Measurements from ENCODE around the gene SUZ12. TPM values are rescaled to one million over a fixed set of nuclear protein-coding genes. Genes with fewer than 3 reads are reported as not detected.
A peak's percentile ranks its signal among the peaks of the same experiment; 100 is the strongest.

The SUZ12 gene
- polyA plus RNA-seq, 2 of the 4 experiments (the other 2 are of a cell fraction) = 38.6 to 54.6 TPM

- no peak for TF ChIP-seq ZNF302 (CRISPR knock-in tag; IDR thresholded peaks at IDR 0.05)
- no peak for TF ChIP-seq ATOH8 (CRISPR knock-in tag; IDR thresholded peaks at IDR 0.05; ENCODE audit: low read depth)
- no peak for TF ChIP-seq MYC (IDR thresholded peaks at IDR 0.05; ENCODE audit: borderline replicate concordance, low read length)
- TF ChIP-seq HOXB13 (CRISPR knock-in tag; IDR thresholded peaks at IDR 0.05; ENCODE audit: low read depth) = no peak
- no peak for TF ChIP-seq HES2 (IDR thresholded peaks at IDR 0.05)
- no peak for TF ChIP-seq HMGXB4 (CRISPR knock-in tag; IDR thresholded peaks at IDR 0.05; ENCODE audit: borderline replicate concordance)
- TF ChIP-seq NFE2L2 (conservative IDR thresholded peaks at IDR 0.05; ENCODE audit: low read length) = no peak
- TF ChIP-seq FOXS1 (CRISPR knock-in tag; IDR thresholded peaks at IDR 0.05) = no peak
- no peak for TF ChIP-seq RAD21 (conservative IDR thresholded peaks at IDR 0.05 in 1 of 2, IDR thresholded peaks at IDR 0.05 in 1 of 2)
- TF ChIP-seq MAZ (IDR thresholded peaks at IDR 0.05; ENCODE audit: borderline replicate concordance, low read depth, low read length) = no peak
- no peak for TF ChIP-seq BHLHE40 (IDR thresholded peaks at IDR 0.05; ENCODE audit: low read depth, low read length)
- TF ChIP-seq SMC3 (IDR thresholded peaks at IDR 0.05) = no peak
- TF ChIP-seq RARB (CRISPR knock-in tag; IDR thresholded peaks at IDR 0.05) = no peak
- TF ChIP-seq MAFK (IDR thresholded peaks at IDR 0.05; ENCODE audit: partially characterized antibody) = no peak
- no peak for TF ChIP-seq FOSB (CRISPR knock-in tag; IDR thresholded peaks at IDR 0.05)
- H3K4me2 ChIP-seq = no peak overlapping the region
- 0 out of 3 replicates have a peak, but pooled peaks cover 3% of the 10 kb centered on the region for H3K4me1 ChIP-seq
- whole genome bisulfite sequencing (ENCODE audit: missing lambda C conversion rate) = 86% methylated on average over 3 of the region's 3 CpGs
- ATAC-seq (no peak), DNase-seq (ENCODE audit: low read depth in 1 of 2, low spot score in 1 of 2) (no peak), FAIRE-seq (peak; percentile 70)
- no peak overlapping the region for H3K4me3 ChIP-seq
- POLR2A ChIA-PET = no interaction called here
- H3K9me3 ChIP-seq = no peaks in the 10 kb centered on the region
- CTCF ChIA-PET = interaction anchor here (0.6 to 5.9 kb wide), 5 partner anchors 9 to 381 kb away, joined by 3 to 48 read pairs (median 3); partner anchors contain the start of gene UTP6
- H3K27ac ChIP-seq = no peak overlapping the region
Measured at GRCh38 chr17:31915456-31916100, 21.2 kb upstream of the SUZ12 start.

- DNase-seq (ENCODE audit: low read depth in 1 of 2, low spot score in 1 of 2) = no peak
- Histone ChIP-seq H3K9me3 (no peaks in the 10 kb centered on the region), H3K4me2 (no peak overlapping the region), H3K4me3 (no peak overlapping the region), H3K27ac (no peak overlapping the region), H3K4me1 (0 out of 3 replicates have a peak, but pooled peaks cover 3% of the 10 kb centered on the region)
- no peak for ATAC-seq
- 96% methylated on average over 36 of the region's 36 CpGs for WGBS (ENCODE audit: missing lambda C conversion rate)
- FAIRE-seq = no peak
- ChIA-PET POLR2A (no interaction called here), CTCF (interaction anchor here (0.9 to 5.9 kb wide), 2 partner anchors 14 to 382 kb away, joined by 3 to 48 read pairs; partner anchors contain the start of gene UTP6)
- TF ChIP-seq, protein P1, sequence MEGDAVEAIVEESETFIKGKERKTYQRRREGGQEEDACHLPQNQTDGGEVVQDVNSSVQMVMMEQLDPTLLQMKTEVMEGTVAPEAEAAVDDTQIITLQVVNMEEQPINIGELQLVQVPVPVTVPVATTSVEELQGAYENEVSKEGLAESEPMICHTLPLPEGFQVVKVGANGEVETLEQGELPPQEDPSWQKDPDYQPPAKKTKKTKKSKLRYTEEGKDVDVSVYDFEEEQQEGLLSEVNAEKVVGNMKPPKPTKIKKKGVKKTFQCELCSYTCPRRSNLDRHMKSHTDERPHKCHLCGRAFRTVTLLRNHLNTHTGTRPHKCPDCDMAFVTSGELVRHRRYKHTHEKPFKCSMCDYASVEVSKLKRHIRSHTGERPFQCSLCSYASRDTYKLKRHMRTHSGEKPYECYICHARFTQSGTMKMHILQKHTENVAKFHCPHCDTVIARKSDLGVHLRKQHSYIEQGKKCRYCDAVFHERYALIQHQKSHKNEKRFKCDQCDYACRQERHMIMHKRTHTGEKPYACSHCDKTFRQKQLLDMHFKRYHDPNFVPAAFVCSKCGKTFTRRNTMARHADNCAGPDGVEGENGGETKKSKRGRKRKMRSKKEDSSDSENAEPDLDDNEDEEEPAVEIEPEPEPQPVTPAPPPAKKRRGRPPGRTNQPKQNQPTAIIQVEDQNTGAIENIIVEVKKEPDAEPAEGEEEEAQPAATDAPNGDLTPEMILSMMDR (IDR thresholded peaks at IDR 0.05) = no peak
- TF ChIP-seq MYC (IDR thresholded peaks at IDR 0.05; ENCODE audit: borderline replicate concordance, low read length) (no peak), PHF8 (IDR thresholded peaks at IDR 0.05; ENCODE audit: borderline replicate concordance, low read depth) (no peak), GATA3 (IDR thresholded peaks at IDR 0.05; ENCODE audit: borderline replicate concordance) (no peak), POLR2AphosphoS2 (conservative IDR thresholded peaks at IDR 0.05; ENCODE audit: low read length) (no peak), SMC3 (IDR thresholded peaks at IDR 0.05) (no peak), SREBF2 (IDR thresholded peaks at IDR 0.05) (no peak), TP53 (CRISPR knock-in tag; IDR thresholded peaks at IDR 0.05) (no peak), HMGXB4 (CRISPR knock-in tag; IDR thresholded peaks at IDR 0.05; ENCODE audit: borderline replicate concordance) (no peak), HOXB13 (CRISPR knock-in tag; IDR thresholded peaks at IDR 0.05; ENCODE audit: low read depth) (no peak)
- TF ChIP-seq, protein P2, sequence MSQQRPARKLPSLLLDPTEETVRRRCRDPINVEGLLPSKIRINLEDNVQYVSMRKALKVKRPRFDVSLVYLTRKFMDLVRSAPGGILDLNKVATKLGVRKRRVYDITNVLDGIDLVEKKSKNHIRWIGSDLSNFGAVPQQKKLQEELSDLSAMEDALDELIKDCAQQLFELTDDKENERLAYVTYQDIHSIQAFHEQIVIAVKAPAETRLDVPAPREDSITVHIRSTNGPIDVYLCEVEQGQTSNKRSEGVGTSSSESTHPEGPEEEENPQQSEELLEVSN (IDR thresholded peaks at IDR 0.05; ENCODE audit: borderline replicate concordance, low read depth) = no peak
Measured at GRCh38 chr17:31916491-31917064, 20.2 kb upstream of the SUZ12 start.

Data from A549 (cell line).